IMR-90 (cell line): ENCODE results near the gene DCP2. TPM values are rescaled to one million over a fixed set of nuclear protein-coding genes. Genes with fewer than 3 reads are reported as not detected.
A peak's percentile ranks its signal among the peaks of the same experiment; 100 is the strongest.

Source experiments
- ATAC-seq: fragments of 200-7000 bp; cut with Tn5 transposase; 2 replicates; pipeline ENCODE4 v1.9.1; 2020; ENCODE audit warnings: low read depth, mild to moderate bottlenecking, moderate library complexity
- BruUV-seq: library from RNA; stranded (reverse); fragments of 400-500 nt; replicated peaks from 2 replicates; lab custom pipeline; 2021; lab: Mats Ljungman, UMichigan
- CTCF ChIA-PET: fragments of 300-600 bp; formaldehyde crosslinking; extraction: SDS; loops from one replicate; lab custom pipeline; 2021; ENCODE audit warnings: antibody characterized with exemption; lab: Yijun Ruan, JAX
- POLR2A ChIA-PET: fragments of 300-600 bp; sonication (Branson Sonifier 250); formaldehyde crosslinking; loops from one replicate; lab custom pipeline; 2022; ENCODE audit warnings: antibody characterized with exemption; ENCODE audit not compliant: unreplicated experiment; lab: Charles Lee
- DNase-seq: peaks from one replicate; pipeline ENCODE4 v3.0.0; 2013
- H2AFZ ChIP-seq: replicated peaks from 2 replicates; pipeline ENCODE3; 2013; ENCODE audit warnings: low read length, mild to moderate bottlenecking; ENCODE audit not compliant: poor library complexity
- H2AK5ac ChIP-seq: 2 replicates; pipeline ENCODE4 v1.6.1; 2013; ENCODE audit warnings: low read depth, low read length, inconsistent platforms
- H2AK9ac ChIP-seq: replicated peaks from 2 replicates; pipeline ENCODE3; 2013; ENCODE audit warnings: mild to moderate bottlenecking, low read depth, low read length, moderate library complexity; ENCODE audit not compliant: poor library complexity
- H2BK120ac ChIP-seq: 2 replicates; pipeline ENCODE4 v1.6.1; 2013; ENCODE audit warnings: low read depth, low read length, inconsistent platforms
- H2BK15ac ChIP-seq: 3 replicates; pipeline ENCODE4 v1.6.1; 2013; ENCODE audit warnings: low read depth, low read length, inconsistent platforms
- H2BK20ac ChIP-seq: 2 replicates; pipeline ENCODE4 v1.6.1; 2013; ENCODE audit warnings: low read depth, mild to moderate bottlenecking, inconsistent platforms, low read length, moderate library complexity
- H2BK5ac ChIP-seq: 2 replicates; pipeline ENCODE4 v1.6.1; 2013; ENCODE audit warnings: mild to moderate bottlenecking, low read depth, low read length, inconsistent platforms; ENCODE audit not compliant: poor library complexity, severe bottlenecking
- H3K14ac ChIP-seq: replicated peaks from 2 replicates; pipeline ENCODE4 v1.6.1; 2013; ENCODE audit warnings: low read depth, low read length, inconsistent platforms
- H3K18ac ChIP-seq: 2 replicates; pipeline ENCODE4 v1.6.1; 2013; ENCODE audit warnings: low read depth, low read length, control low read depth
- H3K23ac ChIP-seq: 2 replicates; pipeline ENCODE4 v1.6.1; 2013; ENCODE audit warnings: low read depth, low read length, inconsistent platforms
- H3K27ac ChIP-seq: 2 replicates; pipeline ENCODE4 v1.5.1; 2013; ENCODE audit warnings: mild to moderate bottlenecking, control low read depth, low read length; ENCODE audit not compliant: insufficient read depth
- H3K27me3 ChIP-seq: 2 replicates; pipeline ENCODE4 v1.6.1; 2013; ENCODE audit warnings: low read length; ENCODE audit not compliant: control insufficient read depth, insufficient read depth
- H3K36me3 ChIP-seq: 2 replicates; pipeline ENCODE4 v1.6.1; 2013; ENCODE audit warnings: low read length, mixed read lengths; ENCODE audit not compliant: control insufficient read depth, insufficient read depth
- H3K4ac ChIP-seq: 2 replicates; pipeline ENCODE4 v1.6.1; 2013; ENCODE audit warnings: low read depth, low read length, inconsistent platforms
- H3K4me1 ChIP-seq: 2 replicates; pipeline ENCODE4 v1.6.1; 2013; ENCODE audit warnings: low read length, mixed read lengths; ENCODE audit not compliant: control insufficient read depth, insufficient read depth
- H3K4me2 ChIP-seq: 2 replicates; pipeline ENCODE4 v1.6.1; 2013; ENCODE audit warnings: low read depth, mild to moderate bottlenecking, control low read depth, low read length, moderate library complexity
- H3K4me3 ChIP-seq: 2 replicates; pipeline ENCODE4 v1.5.1; 2013; ENCODE audit warnings: low read depth, mild to moderate bottlenecking, control low read depth, low read length, moderate library complexity; ENCODE audit not compliant: insufficient read depth
- H3K56ac ChIP-seq: 2 replicates; pipeline ENCODE4 v1.6.1; 2013; ENCODE audit warnings: low read length, inconsistent platforms; ENCODE audit not compliant: insufficient read depth; ENCODE audit errors: extremely low read depth
- H3K79me1 ChIP-seq, 2 experiments: 2 replicates each; pipeline ENCODE4 v1.6.1; 2013; ENCODE audit warnings: low read length in 2 of 2, inconsistent platforms in 1 of 2, low read depth in 1 of 2
- H3K9ac ChIP-seq: 2 replicates; pipeline ENCODE4 v1.6.1; 2013; ENCODE audit warnings: low read depth, low read length, control low read depth
- H3K9me1 ChIP-seq: 2 replicates; pipeline ENCODE4 v1.6.1; 2013; ENCODE audit warnings: low read length, inconsistent platforms; ENCODE audit not compliant: insufficient read depth
- H3K9me3 ChIP-seq: 2 replicates; pipeline ENCODE4 v1.6.1; 2013; ENCODE audit warnings: low read length; ENCODE audit not compliant: control insufficient read depth, insufficient read depth
- H4K20me1 ChIP-seq: 2 replicates; pipeline ENCODE4 v1.6.1; 2013; ENCODE audit warnings: low read length, inconsistent platforms; ENCODE audit not compliant: insufficient read depth
- H4K5ac ChIP-seq: 2 replicates; pipeline ENCODE4 v1.6.1; 2013; ENCODE audit warnings: mild to moderate bottlenecking, low read depth, low read length, control low read depth
- H4K8ac ChIP-seq, 2 experiments: 2 replicates each; pipeline ENCODE4 v1.6.1; 2013; ENCODE audit warnings: low read depth in 2 of 2, low read length in 2 of 2, control low read depth in 1 of 2, inconsistent platforms in 1 of 2
- H4K91ac ChIP-seq: 2 replicates; pipeline ENCODE4 v1.6.1; 2013; ENCODE audit warnings: low read depth, low read length, inconsistent platforms; ENCODE audit not compliant: insufficient read depth
- ELK1 ChIP-seq: fragments of 150-350 bp; IDR thresholded peaks from 2 replicates; pipeline ENCODE4 v1.6.1; 2016; ENCODE audit warnings: low read depth, mild to moderate bottlenecking, low read length, moderate library complexity, borderline replicate concordance
- WGBS, 2 experiments: methylation state at CpG; one replicate each; pipeline versions ENCODE4 v1.1.5 to v1.1.7; 2013; ENCODE audit warnings: missing lambda C conversion rate in 2 of 2; ENCODE audit not compliant: insufficient read length in 1 of 2; ENCODE audit errors: extremely low coverage in 2 of 2; 5-methylcytosine and 5-hydroxymethylcytosine counted together
- dilution Hi-C: fragments of 300-500 bp; cut with HindIII; formaldehyde crosslinking; loops from one replicate; pipeline ENCODE4 v1.14.3; 2018; ENCODE audit warnings: low sequenced_read_pairs; ENCODE audit not compliant: unreplicated experiment
- in situ Hi-C: fragments of 300-500 bp; cut with MboI; formaldehyde crosslinking; loops from 3 replicates; pipeline ENCODE4 v1.14.3; 2019; ENCODE audit warnings: low sequenced_read_pairs, inconsistent platforms, mixed read lengths
- intact Hi-C: fragments of 100-400 bp; cut with micrococcal nuclease; formaldehyde crosslinking; loops from 2 replicates; pipeline ENCODE4 v1.10.0; 2022
- polyA plus RNA-seq, 3 experiments: library from polyadenylated mRNA; depleted of rRNA; stranded (reverse); fragments of >200 nt; gene quantifications; 2 replicates each; pipeline ENCODE4 v1.2.3, GENCODE V29; 2012; ENCODE audit warnings: low replicate concordance in 1 of 3
- total RNA-seq: library from RNA; depleted of rRNA; stranded (reverse); fragments of >200 nt; gene quantifications from 2 replicates; pipeline ENCODE4 v1.2.3, GENCODE V29; 2012

The DCP2 gene
- total and polyA plus RNA-seq, 2 of the 4 experiments (the other 2 are of a cell fraction) = 6.9 to 18.6 TPM

GRCh38 chr5:113017881-113018635 is 41.5 kb downstream of the DCP2 start:
- ATAC-seq = no peak
- Histone ChIP-seq H3K18ac (no peak overlapping the region; the same call in 1 of the 2 replicates), H2BK15ac (no peak overlapping the region), H3K9me1 (peaks cover 6% of the 10 kb centered on the region), H3K4me2 (no peak overlapping the region), H3K56ac (no peak overlapping the region), H3K79me1 (peaks cover 12 to 34% of the 10 kb centered on the region in 2 experiments; a peak in 3 of 4 replicates), H2BK20ac (peak overlapping the region; percentile 31), H3K4me1 (peaks cover 7% of the 10 kb centered on the region), H2AK5ac (no peak overlapping the region), H3K14ac (no peak overlapping the region), H2BK5ac (no peak overlapping the region), H3K27ac (no peak overlapping the region), H4K8ac (no peak overlapping the region), H3K23ac (no peak overlapping the region), H4K5ac (no peak overlapping the region), H3K4ac (no peak overlapping the region), H4K91ac (no peak overlapping the region), H3K27me3 (no peaks in the 10 kb centered on the region), H2AFZ (no peak overlapping the region), H3K36me3 (peaks cover 11% of the 10 kb centered on the region), H3K9ac (no peak overlapping the region), H2BK120ac (no peak overlapping the region), H3K4me3 (no peak overlapping the region), H2AK9ac (no peak overlapping the region), H3K9me3 (no peaks in the 10 kb centered on the region), H4K20me1 (no peaks in the 10 kb centered on the region)
- CTCF ChIA-PET = no interaction called here
- WGBS, 2 experiments = no CpG with 5 or more reads among the region's 2 CpGs
- POLR2A ChIA-PET = no interaction called here
- intact Hi-C loops = no loop called here
- dilution Hi-C loops = no loop called here
- no TSS peak for BruUV-seq
- DNase-seq = no peak
- TF ChIP-seq ELK1 = no peak
- in situ Hi-C loops = no loop called here
